Hepatocyte (in vitro differentiated cells): ENCODE results near the gene RBM18.

Source experiments
- CTCF ChIP-seq: fragments of 200-600 bp; sonication (generic); IDR thresholded peaks from 2 replicates; pipeline ENCODE4 v1.5.1; 2016; ENCODE audit warnings: antibody characterized with exemption, mild to moderate bottlenecking; ENCODE audit not compliant: poor library complexity
- EZH2 ChIP-seq: fragments of 200-600 bp; sonication (generic); IDR thresholded peaks from 2 replicates; pipeline ENCODE4 v1.6.1; 2016; ENCODE audit warnings: antibody characterized with exemption, mild to moderate bottlenecking, borderline replicate concordance
- EZH2phosphoT487 ChIP-seq: fragments of 200-600 bp; sonication (generic); IDR thresholded peaks from one replicate; pipeline ENCODE4 v1.6.1; 2018; ENCODE audit warnings: antibody characterized with exemption, mild to moderate bottlenecking, low read depth, moderate library complexity; ENCODE audit not compliant: unreplicated experiment, severe bottlenecking

GRCh38 chr9:122232796-122233306, 31.8 kb downstream of the RBM18 start:
- TF ChIP-seq CTCF (no peak), EZH2phosphoT487 (no peak), EZH2 (no peak)
